ENCODE measurements around the gene TUBB. TPM values are rescaled to one million over a fixed set of nuclear protein-coding genes. Genes with fewer than 3 reads are reported as not detected.
A peak's percentile ranks its signal among the peaks of the same experiment; 100 is the strongest.

The TUBB gene
- total and polyA plus RNA-seq, 2 donors (not counting 3 experiments of a cell fraction or from before 2014, with no cell fraction given), result 1,276 to 1,408 TPM

- no TSS peak for BruUV-seq (replicated peaks)
- no peak overlapping the region for H3K4me3 ChIP-seq (replicated peaks in 1 of 3; ENCODE audit: insufficient read depth in 1 of 3, low read depth in 1 of 3, low read length in 3 of 3)
- H3K4me2 ChIP-seq (ENCODE audit: insufficient read depth, low read length), result no peak overlapping the region
- ChIA-PET CTCF (interaction anchor here (1.0 to 1.9 kb wide), 2 partner anchors 13 to 72 kb away, joined by 3 to 8 read pairs; no protein-coding TSS in a partner anchor), POLR2A (no interaction called here)
- no peaks in the 10 kb centered on the region for H3K27me3 ChIP-seq (ENCODE audit: control insufficient read depth in 2 of 2, insufficient read depth in 2 of 2, low read length in 2 of 2)
- H2AFZ ChIP-seq (ENCODE audit: low read depth, low read length), result no peak overlapping the region
- dilution Hi-C loops (cut with MboI; ENCODE audit: extremely low pct_ligation_motif_present, low sequenced_read_pairs), result no loop called here
- peak overlapping the region; percentile 78 for H3K9ac ChIP-seq (replicated peaks; ENCODE audit: extremely low read depth, insufficient read depth, low read length)
- H3K27ac ChIP-seq (ENCODE audit: insufficient read depth, low read depth, low read length), result peak overlapping the region; percentile 89
- DNase-seq (ENCODE audit: low read depth, low spot score) (peak; percentile 21), FAIRE-seq (no peak)
- peaks cover 58% of the 10 kb centered on the region for H3K4me1 ChIP-seq (ENCODE audit: control insufficient read depth, extremely low read depth, insufficient read depth, low read length)
- H3K79me2 ChIP-seq (ENCODE audit: control insufficient read depth, insufficient read depth, low read length), result no peaks in the 10 kb centered on the region
- TF ChIP-seq FOS (IDR thresholded peaks at IDR 0.05; ENCODE audit: borderline replicate concordance, insufficient read depth, low read length) (no peak), JUN (IDR thresholded peaks at IDR 0.05; ENCODE audit: borderline replicate concordance, insufficient read depth, insufficient read length, low read depth) (no peak), MAX (IDR thresholded peaks at IDR 0.05; ENCODE audit: insufficient read depth, insufficient read length) (no peak), POLR2A (IDR thresholded peaks at IDR 0.05; ENCODE audit: low read depth, low read length) (no peak), POLR2AphosphoS5 (IDR thresholded peaks at IDR 0.05; ENCODE audit: insufficient read depth, low read depth, low read length) (no peak), MYC (IDR thresholded peaks at IDR 0.05; ENCODE audit: low read depth, low read length) (no peak), EZH2 (IDR thresholded peaks at IDR 0.05; ENCODE audit: borderline replicate concordance, low read depth, low read length, severe bottlenecking) (no peak), CTCF (IDR thresholded peaks at IDR 0.05; ENCODE audit: extremely low read depth in 1 of 2, insufficient read depth in 1 of 2, low read depth in 1 of 2, low read length in 2 of 2) (no peak), GATA2 (IDR thresholded peaks at IDR 0.05; ENCODE audit: insufficient read depth, insufficient read length, low read depth, low read length) (no peak)
- no peaks in the 10 kb centered on the region for H3K36me3 ChIP-seq (ENCODE audit: control insufficient read depth in 2 of 2, extremely low read depth in 1 of 2, insufficient read depth in 2 of 2, low read length in 2 of 2)
- no peaks in the 10 kb centered on the region for H3K9me3 ChIP-seq (replicated peaks; ENCODE audit: control insufficient read depth, insufficient read depth, low read length)
- H4K20me1 ChIP-seq (replicated peaks; ENCODE audit: control insufficient read depth, extremely low read depth, insufficient read depth, low read length), result no peaks in the 10 kb centered on the region
- intact Hi-C loops (cut with micrococcal nuclease), result no loop called here
- no peaks in the 10 kb centered on the region for H3K9me1 ChIP-seq (replicated peaks; ENCODE audit: control insufficient read depth, extremely low read depth, insufficient read depth, low read length)
Observed at GRCh38 chr6:30750379-30750668, 30.2 kb downstream of the TUBB start.
